Measurements from ENCODE around the gene FBXW8.

FBXW8 gene

DNA sequence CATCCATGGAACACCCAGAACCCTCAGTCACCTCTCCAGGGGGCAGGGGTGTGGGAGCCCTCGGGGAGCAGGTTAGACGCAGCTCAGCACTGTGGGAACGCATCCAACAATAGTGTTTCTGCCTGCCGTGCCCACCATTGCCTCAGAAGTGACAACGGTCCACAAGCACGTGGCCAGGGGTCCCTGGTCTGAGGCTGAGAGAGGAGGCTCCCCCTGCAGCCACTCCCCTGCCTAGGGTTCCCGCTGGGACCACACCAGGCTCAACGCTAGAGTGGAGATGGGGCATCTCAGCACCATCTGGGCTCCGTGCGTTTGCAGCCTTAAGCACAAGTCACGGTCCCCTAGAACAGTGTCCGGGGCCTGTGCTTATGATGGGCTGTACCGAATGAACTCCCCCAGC is 125.8 kb downstream of the FBXW8 start:
- no peak for DNase-seq (ENCODE audit: low read depth in 2 of 3, low spot score in 1 of 3)

DNA sequence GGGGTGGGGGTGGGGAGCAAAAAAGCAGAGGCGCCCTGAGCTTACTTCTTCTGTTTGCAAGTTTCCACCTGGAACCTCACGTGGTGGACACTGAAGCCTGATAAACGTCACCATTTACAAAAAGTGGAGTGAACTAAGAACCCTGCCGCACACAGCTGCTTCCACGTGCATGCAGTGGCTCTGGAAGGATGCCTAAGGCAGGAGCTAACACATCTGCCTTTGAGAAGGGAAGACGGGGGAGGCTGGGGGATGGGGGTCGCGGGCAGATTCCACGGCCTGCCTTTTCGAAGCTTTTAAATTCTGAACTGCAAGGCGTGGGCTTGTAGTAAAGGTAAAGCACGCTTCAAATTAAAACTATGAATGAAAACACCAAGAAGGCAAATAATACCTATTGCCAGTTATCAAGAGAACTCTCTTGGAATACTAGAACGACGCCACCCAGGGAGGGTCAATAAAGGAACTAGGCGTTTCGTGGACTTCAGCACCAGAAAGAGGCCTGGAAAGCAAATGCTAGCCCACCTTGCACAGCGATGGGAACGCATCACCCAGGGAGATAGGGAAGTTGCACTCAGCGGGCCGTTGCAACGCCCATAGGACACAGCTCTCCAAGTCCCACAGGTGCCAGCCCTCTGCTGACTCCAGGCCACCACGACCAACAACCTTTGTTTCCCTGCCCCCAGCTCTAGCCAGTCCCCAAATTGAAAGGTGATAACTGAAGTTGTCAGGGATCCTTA is 126.7 kb downstream of the FBXW8 start:
- DNase-seq (ENCODE audit: low read depth in 2 of 3, low spot score in 1 of 3): no peak

DNA sequence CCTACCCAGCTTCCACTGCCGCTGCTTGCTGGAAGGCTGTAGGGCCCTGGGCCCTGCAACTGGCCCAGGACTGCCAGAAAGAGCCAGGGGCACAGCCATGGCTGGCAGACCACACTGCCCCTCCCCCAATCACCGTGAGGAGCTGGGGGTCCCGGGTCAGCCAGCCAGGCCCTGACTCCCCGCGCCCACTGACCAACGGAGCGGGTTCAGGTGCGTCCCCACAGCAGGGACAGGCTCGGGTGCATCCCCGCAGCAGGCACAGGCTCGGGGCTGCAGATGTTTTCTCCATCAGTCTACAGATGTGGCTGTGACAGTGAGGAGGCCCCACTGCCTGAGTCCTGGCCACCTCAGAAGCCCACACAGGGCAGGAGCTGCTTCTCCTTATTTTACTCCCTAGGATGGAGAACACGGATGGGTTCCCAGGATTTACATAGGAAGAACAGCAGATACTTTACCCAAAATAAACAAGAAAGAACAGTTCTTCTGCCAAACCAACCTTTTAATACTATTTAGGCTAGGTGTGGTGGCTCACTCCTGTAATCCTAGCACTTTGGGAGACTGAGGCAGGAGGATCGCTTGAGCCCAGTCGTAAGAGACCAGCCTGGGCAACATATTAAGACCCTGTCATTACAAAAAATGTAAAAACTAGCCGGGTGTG is 127.4 kb downstream of the FBXW8 start:
- DNase-seq (ENCODE audit: low read depth in 2 of 3, low spot score in 1 of 3): no peak

DNA sequence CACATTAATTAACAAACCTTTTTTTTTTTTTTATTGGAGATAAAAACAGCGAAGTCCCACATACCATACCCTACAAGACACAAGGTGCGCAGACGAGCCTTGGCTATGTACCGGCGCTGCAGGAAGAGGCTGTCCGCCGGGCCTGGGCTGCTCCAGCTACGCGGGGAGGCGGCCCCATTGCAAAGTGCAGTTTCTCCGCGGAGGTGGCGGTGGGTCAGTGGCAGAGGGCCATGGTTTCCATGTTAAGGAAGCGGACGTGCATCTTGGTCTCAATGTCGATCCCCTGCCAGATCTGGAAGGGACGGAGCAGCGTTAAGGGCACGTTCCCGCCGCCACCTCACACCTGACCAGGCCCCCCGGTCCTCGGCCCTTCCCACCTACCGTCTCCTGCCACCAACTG is 128.2 kb downstream of the FBXW8 start:
- no peak for DNase-seq (ENCODE audit: low read depth in 2 of 3, low spot score in 1 of 3)

DNA sequence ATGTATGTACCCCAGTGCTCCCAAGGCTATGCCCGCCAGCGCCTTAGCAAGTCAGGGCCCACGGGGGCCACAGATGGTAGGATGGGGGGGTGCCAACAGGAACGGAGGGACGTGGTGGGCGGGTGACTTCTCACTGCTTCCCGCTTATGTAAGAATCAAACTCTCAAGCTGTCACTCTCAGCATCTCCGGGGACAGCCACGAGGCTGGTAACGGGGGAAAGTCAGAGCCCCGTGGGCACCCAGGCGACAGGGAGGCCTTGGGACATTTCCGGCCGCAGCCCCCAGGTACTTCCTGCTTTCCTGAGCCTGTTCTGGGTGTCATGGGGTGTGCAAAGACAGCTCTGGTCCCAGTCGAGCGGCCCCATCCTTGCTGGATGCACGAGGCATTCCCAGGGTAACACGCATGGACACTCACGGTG is 129.2 kb downstream of the FBXW8 start:
- no peak for DNase-seq (ENCODE audit: low read depth in 2 of 3, low spot score in 1 of 3)

DNA sequence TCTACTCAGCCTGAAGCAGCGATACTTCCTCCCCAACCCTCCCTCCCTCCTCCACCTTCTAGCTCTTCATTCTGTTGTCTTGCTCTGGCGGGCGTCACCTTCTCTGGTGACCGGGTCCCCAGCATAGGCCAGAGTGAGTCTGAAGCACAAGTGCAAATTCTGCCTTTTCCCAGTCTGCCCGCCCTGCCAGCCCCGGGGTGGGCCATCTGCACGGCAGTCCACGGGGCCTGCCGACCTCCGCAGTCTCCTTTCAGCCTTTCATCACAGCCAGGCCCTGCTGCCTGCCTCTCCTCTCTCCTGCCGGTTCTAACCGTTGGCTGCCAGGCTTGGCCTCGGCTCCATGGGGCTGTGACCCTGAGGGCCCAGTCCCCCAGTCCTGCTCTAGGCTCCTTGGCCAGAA is 129.7 kb downstream of the FBXW8 start:
- no peak for DNase-seq (ENCODE audit: low read depth in 2 of 3, low spot score in 1 of 3)

DNA sequence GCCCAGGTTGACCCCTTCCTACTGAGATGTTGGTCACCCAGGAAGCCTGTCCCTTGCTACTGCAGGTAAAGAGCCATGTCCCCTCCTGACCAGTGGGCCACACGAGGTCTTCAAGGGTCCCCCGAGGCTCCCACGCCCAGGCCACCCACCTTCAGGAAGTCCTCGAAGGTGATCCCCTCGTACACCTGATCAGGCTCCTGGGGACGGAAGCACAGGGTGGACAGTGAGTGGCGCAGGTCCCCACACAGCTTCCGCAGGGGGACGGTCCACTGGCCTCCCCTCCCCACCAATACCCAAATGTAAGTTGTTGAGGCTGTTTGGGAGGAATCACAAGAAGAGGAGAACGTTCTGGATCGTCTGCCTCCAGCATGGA is 131.0 kb downstream of the FBXW8 start:
- DNase-seq (ENCODE audit: low read depth in 2 of 3, low spot score in 1 of 3): no peak

DNA sequence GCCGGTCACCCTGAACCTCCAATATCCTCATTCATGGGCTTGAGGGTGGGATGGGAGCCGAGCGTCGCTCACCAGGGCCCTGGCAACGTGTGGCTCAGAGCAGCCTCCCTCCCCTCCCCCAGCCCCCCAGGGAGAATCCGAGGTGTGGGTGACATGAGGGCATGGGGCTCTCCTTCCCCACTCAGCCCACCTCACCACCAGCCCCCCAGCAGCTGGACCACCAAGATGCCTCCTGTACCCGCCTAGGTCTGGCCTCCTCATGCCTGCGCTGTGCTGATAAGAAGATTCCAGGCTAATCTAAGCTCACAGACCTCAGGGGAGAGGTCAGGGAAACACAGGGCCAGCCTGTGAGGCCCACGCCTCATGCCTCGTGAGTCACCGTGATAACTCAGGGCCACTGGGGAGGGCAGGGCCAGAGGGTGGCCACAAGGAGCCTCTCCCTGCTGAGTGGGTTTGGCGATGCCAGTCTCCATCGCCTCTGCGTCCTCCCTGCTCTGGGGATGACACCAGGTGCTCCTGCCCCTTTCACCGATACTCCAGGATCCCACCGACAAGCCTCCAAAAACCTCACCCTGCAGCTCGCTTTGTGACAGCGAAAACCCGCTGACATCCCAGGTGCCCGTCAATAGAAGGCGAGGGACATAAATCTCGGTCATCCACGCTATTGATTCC is 131.6 kb downstream of the FBXW8 start:
- no peak for DNase-seq (ENCODE audit: low read depth in 2 of 3, low spot score in 1 of 3)

DNA sequence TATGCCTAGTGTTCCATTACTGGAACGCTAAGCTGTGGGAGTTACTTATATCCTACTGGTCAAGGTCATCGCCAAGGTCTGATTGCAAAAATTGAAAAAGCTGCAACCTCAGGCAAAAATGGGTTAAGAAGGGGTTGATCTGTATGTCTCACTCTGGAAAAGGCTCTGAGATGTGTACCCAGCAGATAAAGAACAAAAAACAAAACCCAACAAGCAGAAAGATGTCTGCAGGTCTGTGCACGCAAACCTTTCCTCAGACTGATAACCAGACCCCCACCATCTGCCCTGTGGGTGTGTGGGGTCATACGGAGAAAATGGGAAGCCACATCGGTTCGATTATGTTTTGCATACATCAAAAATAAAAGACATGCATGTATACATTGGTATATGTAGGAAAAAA is 132.1 kb downstream of the FBXW8 start:
- DNase-seq (ENCODE audit: low read depth in 2 of 3, low spot score in 1 of 3): no peak

DNA sequence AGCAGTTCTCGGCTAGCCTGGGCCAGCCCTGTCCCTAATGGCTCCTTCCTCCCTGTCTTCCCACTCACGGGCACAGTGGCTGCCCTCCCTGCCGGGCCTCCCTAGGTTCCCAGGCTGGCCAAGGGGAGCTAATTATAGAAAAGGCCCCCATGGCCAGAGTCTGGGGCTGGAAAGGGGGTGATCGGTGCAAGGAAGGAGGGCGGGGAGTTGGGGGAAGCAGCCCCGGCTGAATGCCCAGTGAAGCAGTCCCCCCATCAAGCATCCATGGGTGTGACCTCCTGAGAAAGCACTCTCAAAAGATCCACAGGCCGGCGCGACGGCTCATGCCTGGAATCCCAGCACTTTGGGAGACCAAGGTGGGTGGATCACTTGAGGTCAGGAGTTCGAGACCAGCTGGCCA is 133.6 kb downstream of the FBXW8 start:
- DNase-seq (ENCODE audit: low read depth in 2 of 3, low spot score in 1 of 3): no peak

DNA sequence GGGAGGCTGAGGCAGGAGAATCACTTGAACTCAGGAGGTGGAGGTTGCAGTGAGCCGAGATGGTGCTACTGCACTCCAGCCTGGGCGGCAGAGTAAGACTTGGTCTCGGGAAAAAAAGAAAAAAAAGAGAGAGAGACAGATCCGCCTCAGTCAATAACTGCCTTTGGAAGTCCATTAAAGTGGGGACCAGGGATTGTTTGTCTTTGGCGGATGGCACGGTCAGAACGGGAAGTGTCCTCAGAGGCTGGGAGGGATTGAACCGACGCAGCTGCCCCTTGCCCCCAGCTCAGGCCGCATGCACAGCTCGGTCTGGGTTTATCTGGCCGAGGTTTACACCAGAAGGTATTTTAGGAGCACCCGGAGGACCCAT is 134.0 kb downstream of the FBXW8 start:
- DNase-seq (ENCODE audit: low read depth in 2 of 3, low spot score in 1 of 3): no peak

DNA sequence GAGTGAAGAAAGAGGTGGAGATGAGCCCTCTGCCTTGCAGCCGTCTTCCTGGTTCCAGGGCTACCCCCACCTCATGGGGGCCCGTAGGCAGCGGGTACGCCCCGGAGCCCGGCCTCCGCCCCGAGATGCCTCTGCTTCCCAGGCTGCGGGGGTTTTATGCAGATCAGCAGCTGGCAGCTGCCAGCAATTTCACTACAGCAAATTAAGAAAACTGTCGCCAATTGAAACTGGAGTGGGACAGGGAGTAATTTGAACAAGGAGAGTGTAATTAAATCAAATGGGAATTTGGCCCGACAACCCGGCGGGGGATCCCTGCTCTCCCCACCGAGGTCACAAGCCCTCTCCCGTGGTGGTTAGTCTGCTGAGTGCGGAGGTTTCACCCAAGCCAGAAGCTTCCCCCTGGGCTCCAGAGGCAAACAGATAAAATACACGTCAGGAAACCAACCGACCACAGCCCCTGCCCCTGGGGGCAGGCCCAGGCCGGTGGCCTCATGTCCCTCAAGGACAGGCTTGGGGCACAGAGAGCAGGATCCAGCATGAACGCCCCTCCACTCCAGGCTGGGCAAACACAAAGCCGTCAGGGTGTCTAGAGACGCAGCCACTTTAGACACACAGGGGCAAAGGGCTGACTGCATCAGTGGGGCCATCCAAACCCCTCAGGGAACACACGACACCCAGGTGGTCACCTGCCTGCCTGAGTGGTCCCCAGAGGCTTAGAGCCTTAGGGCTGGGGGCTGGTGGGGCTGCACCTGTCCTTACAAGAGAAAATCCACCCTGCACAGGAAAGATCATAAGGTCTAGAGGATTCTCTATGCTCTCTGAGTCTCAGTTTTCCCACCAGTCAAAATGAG is 134.6 kb downstream of the FBXW8 start:
- DNase-seq (ENCODE audit: low read depth in 2 of 3, low spot score in 1 of 3): no peak

DNA sequence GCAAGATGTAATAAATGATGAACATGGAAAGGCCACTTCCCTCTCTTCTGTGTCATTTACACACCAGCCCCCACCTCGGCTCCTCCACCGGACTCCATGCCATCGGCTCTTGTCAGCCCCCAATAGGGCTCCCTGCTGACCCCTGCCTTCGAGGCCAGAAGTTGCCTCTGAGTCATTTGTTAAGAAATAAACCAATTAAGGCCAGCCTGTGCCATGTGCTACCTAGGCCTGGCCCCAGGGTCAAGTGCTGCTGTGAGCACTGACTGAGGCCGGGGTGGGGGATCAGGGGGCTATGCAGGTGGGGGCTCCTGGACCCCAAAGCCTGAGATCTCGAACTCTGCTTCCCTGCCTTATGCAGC is 135.2 kb downstream of the FBXW8 start:
- DNase-seq (ENCODE audit: low read depth in 2 of 3, low spot score in 1 of 3): no peak

DNA sequence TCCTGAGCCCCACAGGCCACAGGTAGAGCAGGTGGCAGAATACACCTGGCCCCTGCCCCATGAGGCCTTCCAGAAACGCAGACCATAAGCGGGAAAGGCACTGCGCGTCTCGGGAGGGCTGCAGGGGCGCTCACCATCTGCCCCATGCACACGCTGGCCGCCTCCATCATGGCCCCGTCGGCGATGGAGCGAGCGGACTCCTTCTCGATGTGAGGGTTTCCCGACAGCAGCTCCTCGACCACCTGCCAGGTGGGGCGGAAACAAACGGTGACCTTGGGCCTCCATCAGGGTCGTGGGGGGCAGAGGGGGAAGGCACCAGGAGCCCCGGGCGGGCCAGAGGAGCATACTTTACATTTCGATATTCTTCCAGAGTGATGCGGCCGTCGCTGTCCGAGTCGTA is 135.7 kb downstream of the FBXW8 start:
- DNase-seq (ENCODE audit: low read depth in 2 of 3, low spot score in 1 of 3): no peak

DNA sequence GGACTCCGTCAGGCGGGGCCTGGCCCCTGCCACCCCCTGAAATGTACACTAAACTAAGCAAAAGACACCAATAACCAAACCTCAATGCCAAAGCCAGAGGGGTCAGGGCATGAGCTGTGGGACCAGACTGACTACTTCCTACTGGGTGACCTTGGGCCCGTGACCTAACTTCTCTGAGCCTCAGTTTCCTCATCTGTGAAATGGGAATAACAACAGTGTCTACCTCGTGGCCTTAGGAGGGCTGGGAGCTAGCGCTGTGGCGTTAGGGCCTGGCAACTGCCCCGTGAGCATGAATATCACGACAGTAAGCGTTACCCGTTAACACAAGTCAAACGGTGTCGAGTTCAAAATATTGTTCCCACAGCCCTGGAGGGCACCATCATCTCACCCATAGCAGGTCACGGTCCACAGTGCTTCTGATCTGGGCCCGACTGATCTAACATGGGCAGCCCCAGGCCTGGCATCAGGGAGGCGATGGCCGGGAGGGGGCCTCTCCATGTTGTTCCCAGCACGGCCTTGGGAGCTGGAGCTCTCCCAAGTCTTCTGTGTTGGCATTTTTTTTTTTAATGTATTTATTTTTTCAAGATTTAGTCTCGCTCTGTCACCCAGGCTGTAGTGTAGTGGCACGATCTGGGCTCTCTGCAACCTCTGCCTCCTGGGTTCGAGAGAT is 136.2 kb downstream of the FBXW8 start:
- no peak for DNase-seq (ENCODE audit: low read depth in 2 of 3, low spot score in 1 of 3)

DNA sequence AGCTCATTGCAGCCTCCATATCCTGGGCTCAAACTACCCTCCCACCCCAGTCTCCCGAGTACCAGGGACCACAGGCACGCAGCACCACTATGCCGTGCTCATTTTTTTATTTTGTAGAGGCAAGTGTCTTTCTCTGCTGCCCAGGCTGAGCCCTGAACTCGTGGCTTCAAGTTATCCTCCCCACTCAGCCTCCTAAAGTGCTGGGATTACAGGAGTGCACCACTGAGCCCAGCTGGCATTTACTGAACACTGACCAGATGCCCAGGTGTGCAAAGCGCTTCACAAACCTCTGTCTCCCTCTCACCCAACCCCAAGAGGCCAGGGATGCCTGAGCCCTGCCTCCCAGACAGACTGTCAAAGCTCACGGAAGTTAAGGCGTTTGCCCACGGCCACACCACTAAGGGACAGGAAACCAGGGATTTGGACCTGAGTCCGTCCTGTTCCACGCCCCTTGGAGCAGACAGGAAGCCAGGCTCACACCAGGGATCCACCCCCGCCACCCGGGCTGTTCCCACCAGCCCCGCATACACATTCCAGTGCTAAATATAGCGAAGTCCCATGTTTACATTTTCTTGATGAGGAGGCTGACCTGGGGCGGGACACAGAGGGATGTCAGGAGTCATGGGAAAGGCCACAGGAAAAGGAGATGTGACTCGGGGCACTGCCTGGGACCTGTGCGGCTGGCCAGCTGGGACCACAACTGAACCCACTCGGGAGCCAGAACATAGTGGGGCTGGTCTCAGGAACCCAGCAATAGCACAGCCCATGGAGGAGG is 137.2 kb downstream of the FBXW8 start:
- DNase-seq (ENCODE audit: low read depth in 2 of 3, low spot score in 1 of 3): no peak

DNA sequence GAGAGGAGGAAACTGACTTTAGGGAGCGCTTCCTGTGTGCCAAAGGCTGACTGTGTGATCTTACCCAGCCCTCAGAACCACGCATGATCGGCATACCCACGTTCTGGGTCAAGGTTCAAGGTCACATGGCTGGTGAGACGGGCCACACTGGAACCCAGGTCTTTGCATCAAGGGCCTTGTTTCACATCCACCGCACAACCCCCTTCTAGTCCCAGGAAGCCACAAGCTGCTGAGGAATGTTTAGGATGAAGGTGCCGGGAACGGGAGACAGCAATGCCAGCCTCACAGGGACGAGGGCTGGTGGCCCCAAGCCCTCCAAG is 137.8 kb downstream of the FBXW8 start:
- no peak for DNase-seq (ENCODE audit: low read depth in 2 of 3, low spot score in 1 of 3)

DNA sequence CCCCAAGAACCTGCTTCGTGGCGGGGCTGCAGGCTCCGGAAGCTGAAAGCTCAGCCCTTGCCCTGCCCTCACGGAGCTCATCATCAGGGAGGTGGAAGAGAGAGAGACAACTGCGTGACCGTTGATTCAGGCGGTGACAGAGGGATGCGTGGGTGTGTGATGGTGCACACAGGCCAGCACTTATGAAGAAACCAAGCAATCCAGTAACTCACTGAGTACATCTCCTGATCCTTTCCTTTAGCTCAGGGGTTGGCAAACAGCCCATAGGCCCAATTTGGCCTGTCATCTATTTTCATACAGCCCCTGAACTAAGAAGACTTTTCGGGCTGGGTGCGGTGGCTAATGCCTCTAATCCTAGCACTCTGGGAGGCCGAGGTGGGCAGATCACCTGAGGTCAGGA is 138.5 kb downstream of the FBXW8 start:
- no peak for DNase-seq (ENCODE audit: low read depth in 2 of 3, low spot score in 1 of 3)

DNA sequence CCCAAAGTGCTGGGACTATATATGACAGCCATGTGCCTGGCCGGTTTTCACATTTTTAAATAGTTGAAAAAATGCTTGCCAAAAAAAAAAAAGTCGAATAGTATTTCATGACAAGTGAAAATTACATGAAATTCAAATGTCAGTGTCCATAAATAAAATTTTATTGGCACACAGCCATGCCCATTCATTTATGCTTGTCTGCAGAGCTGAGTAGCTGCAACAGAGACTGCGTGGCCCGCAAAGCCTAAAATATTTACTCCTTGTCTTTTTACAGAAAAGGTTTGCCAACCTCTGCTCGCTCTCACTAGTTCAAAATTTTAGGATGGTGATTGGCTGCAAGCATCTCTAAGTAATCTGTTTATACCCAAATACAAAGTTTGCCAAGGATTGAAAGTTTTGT is 139.3 kb downstream of the FBXW8 start:
- no peak for DNase-seq (ENCODE audit: low read depth in 2 of 3, low spot score in 1 of 3)

DNA sequence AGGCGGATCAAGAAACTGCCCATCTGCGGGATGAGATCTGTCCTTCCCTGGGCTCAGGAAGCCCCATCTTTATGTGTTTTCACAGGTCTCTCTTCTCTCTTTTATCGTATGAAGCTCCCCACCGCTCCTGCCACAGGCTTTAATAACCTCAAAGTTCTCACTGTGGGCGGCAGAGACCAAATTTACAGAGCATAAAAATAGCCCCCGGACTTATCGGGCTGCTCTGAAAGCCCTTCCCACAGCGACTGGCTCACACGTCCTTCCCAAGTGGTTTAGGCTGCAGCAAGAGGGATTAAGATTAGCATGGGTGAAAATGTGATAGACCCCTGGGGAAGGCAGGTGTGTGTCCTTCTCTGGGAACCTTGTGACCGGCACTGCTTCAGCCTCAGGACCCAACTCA is 140.6 kb downstream of the FBXW8 start:
- no peak for DNase-seq (ENCODE audit: low read depth in 2 of 3, low spot score in 1 of 3)
